Kidney capillary endothelial cell (primary cell): ENCODE results near the gene UCP2.

ENCODE experiments used
- DNase-seq: peaks from one replicate; pipeline ENCODE4 v3.0.0-alpha.2; 2018; ENCODE audit warnings: low spot score

UCP2 gene, protein sequence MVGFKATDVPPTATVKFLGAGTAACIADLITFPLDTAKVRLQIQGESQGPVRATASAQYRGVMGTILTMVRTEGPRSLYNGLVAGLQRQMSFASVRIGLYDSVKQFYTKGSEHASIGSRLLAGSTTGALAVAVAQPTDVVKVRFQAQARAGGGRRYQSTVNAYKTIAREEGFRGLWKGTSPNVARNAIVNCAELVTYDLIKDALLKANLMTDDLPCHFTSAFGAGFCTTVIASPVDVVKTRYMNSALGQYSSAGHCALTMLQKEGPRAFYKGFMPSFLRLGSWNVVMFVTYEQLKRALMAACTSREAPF

DNA sequence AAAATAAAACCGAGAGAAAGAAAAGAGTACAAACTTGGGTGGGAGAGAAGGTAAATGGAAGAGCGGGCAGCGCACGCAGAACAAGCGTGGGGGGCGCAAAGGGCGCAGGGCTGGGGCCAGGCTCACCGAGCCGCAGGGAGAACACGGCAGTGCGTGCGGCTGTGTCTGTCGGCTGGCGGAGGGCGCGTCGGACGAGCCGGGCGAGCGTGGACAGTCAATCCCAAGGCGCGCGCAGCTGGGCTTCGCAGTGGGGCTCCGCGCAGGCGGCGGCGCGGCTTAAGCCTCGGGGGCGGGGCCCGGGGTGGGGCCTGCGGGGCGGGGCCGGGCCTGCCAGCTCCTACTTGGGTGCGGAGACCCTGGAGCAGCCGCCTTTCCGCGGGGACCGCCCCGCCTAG is at the start of gene UCP2:
TSS of gene UCP2 (minus strand) at position 249 of the 395 bp plus-strand sequence. CDS start 4,465 bp downstream, outside the sequence.
- peak; percentile 70 for DNase-seq

DNA sequence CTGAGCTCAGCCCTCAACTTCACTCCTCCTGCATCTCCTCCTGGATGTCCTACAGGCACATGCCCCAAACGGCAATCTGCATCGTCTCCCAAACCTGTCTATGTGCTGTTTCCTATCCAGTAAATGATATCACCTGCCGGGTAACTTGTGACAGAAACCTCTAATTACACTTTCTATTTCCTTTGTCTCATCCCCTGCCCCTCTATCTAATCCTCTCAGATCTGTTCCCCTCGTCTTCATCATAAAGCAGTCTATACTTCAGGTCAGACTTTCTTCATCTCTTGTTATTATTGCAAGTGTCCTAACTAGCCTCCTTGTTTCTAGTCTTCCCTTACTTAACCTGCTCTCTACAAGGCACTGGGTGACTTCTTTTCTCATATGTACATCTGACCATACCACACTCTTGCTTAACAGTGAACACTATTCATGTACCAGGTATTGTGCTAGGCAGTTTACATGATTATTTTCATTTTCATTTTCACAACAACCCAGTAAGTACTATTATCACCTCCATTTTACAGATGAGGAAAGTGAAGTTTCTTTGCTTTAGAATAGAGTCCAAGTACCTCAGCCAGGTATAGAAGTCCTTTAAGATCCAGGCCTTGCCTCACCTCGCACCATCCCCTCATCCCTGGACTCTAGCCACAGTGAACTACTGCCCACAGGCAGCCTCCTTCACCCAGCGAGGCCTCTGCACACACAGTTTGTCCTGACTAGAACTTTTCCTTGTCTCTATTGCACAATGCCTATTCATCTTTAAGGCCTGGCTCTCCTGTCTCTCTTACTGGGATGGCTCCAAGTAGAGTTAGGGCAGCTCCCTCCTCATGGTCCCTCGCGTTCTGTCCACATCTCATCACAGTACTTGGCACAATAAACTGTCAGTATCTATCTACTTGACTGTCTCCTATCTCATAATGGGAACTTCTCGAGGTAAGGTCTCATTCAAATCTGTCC is 48.4 kb upstream of the UCP2 start:
- DNase-seq: no peak

DNA sequence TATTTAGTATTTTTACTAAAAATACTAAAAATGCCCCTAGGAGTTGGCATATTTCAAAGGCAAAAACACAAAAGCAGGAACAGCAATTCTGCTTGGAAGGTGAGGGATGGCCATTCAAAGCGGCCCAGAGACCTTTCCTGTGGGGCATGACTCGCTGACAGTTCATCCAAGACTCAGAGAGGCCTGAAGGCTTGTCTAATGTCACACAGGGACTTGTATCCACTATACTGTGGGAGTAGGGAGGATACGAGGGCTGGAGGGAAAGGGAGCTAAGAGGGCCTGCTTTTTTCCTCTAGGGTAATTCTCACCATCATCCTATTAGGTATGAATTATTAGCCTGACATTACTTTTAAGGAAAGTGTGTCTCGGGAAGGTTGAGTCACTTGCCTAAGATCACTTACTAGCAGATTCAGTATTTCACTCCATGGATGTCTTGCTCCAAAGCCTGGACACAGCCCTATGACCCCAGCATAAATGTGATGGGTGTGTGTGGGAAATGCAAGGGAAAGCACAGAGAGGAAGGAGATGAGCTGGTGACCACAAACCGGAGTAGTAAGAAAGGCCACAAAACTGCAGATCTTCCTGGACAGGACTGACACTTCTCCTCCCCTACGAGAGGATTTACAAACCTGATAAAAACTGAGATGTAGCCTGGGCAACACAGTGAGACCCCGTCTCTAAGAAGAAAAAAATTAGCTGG is 43.0 kb upstream of the UCP2 start:
- DNase-seq: peak; percentile 68

DNA sequence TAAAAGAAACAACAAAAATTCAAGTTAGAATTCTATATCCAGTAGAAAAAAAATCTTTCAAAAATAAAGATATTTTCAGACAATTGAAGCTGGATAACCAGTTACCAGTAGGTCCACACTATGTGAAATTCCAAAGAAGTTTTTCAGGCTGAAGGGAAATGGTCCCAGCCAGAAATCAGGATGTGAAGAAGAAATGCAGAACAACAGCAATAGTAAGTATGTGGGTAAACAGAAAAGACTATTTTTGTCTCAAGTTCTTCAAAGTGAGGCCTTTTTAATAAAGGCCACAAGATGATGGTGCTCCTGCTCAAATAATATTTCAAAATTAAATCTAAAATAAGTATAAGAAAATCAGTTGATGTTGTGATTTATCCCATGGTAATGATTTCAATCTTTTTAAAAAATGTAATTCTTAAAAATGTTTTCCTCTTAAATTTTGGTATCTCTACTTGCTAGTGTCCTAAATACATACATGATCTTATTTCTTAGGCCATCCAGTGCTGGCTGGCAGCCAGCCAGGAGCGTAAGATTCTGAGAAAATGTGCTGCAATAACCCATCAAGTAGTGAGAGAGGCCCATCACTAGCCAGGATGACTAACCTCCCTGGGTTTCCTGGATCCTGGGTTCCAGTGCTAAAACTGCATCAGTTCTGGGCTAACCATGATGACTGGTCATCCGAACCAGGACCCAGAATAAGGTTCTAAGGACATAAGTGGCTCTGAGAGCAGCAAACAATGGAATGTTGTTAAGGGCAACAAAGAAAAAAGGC is 41.8 kb upstream of the UCP2 start:
- DNase-seq: peak; percentile 37

DNA sequence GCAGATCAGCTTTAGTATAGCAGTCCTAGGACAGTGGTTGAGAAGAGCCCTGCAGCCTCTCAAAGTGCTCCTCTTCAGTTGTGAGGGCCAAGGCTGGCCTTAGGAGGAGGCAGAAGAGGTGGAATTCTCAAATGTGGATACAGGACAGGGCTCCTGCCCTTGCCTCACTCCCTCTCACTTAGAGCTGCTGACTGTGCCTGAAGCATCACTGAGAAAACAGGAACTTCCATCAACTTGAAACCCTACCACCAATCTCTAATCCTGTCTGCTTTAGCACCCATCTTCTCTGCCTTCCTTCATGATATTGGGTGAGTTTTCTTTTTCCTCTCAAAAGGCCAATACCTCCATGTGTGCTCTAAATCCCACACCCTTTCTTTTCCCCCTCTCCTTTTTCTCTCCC is 40.6 kb upstream of the UCP2 start:
- DNase-seq: no peak

DNA sequence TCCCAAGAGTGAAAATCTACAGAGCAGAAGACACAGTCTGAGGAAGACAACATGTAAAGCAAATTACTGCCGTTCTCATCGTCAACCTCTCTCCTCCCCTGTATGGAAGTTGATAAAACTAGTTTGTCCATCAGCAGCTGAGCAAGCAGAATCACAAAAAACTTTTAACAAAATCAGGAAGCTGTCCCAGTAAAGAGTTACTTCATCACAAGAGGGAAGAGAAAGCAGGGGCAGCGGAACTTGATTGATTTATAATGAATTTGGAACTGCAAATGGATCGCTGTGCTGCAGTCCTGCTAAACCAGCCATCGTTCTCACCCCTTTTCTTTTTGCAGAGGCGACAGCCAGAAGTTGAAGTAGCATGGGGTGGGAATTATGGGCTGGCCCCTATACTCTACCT is 39.9 kb upstream of the UCP2 start:
- DNase-seq: no peak

DNA sequence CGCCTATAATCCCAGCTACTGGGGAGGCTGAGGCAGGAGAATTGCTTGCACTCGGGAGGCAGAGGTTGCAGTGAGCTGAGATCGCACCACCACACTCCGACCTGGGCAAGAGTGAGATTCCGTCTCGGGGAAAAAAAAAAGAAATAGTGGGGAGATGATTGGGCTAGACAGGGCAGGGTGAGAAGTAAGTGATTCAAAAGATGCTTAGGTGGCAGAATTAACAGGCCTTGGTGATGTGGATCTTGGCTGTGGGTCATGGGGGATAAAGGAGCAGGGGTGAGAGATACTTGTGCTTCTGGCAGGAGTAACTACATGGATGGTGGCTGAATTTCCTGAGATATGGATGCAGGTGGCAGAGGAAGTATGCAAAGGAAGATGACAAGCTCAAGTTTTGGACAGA is 39.4 kb upstream of the UCP2 start:
- DNase-seq: no peak

DNA sequence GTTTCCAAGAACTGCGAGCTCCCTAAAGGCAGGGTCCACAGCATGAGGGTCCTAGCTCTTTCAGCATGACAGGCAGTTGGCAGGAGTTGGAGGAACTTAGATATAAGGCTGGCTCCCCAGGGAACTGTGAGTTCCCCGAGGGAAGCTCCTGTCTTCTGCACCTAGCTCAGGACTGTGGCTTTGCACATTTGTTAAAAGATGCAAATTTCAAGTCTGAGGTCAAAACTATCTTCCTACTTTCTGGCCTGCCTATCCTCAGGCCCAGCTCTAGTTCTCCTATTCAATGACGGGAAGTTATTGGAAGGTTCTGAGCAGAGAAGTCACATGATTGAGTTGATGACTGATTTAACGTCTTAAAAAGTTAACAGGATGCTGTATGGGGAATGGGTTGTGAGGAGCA is 37.9 kb upstream of the UCP2 start:
- DNase-seq: no peak

DNA sequence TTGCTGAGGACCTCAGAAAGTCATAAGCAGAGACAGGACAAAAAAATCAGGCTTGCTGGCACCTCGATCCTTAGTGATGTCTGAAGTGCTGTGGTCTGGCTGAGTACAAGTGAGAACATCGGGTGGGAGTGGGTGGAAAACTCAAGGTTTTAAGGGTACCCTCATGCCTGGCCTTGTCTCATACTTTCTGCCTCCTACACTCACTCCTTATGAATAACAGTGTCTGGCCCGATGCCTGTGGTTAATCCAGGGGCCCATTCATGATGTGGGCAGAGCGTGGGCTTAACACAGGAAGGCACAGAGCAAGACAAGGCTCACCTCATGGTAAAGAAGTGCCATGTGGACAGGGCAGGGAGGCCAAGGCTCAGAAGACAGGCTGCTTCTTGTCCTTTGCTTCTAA is 37.2 kb upstream of the UCP2 start:
- DNase-seq: no peak

DNA sequence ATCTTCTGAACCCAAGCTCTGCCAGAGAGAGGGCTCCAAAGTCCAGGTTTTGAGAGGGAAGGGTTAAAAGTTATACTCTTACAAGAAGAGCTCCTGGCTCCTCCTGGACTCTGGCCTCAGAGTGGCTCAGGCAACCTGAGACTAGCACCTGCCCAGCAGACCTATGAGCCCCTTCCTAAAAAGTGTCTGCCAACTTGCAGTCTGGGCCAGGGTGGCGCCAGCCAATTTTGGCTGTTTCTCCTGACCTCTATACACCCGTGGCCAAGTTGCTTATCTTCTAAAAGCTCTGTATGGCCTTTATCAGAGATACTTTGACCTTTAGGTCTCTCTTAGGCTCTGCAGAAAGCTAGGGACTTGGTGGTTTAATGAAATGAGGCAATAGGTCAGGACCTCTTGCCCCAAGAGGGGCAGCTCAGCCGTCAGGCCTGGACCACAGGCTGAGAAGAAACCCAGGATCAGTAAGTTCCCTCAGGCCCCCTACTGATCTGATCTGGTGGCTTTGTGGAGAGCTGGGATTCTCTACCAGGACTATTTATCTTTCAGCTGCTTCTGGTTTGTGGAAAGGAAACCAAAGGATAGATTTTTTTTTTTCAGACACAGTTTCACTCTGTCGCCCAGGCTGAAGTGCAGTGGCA is 36.6 kb upstream of the UCP2 start:
- no peak for DNase-seq

DNA sequence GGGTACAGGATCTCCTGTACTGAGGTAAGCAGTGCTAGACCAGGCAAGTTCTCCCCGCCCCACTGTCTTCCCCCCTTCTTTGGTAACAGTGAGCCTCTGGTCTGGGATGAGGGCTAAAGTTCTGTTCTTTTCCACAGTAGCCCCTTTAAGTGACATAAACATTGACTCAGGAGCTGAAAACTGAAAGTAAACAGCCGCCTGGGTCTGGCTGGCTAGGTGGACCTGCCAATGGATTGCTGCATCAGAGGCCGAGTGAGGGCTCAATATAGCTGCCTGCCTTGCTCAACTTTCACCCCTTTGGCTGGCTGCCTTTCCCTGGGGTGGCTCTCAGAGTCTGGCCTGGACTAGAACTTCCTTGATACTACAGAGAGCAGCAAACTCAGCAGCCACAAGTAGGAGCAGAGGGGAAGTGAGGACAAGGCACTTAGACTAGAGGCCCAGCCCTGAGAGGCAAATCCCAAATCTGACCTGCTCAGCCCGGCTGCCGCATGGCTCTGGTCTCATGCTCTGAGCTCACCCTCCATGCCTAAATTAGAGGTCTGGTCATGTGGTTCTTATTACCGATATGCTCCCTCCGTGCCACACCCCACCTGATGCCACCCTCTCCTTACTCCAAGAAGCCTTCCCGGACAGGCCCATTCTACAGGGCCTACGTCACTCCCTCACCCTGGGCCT is 35.8 kb upstream of the UCP2 start:
- no peak for DNase-seq

DNA sequence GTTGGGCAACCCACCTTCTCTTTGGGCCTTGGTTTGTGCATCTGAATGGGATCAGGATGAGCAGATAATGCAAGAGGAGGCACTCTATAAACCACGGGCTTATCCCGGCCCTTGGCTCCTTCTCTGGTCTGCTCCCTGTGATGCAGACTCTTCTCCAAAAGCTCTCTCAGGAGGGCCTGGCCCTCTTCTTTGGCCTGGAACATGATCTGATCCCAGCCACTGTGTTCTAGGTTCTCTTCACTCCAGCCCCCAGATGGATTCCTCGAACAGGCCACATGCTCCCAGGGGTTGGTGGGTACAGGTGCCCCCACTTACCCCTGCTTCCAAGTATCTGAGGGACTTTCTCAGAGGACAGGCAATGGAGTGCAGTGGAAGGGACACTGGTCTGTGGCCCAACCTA is 35.0 kb upstream of the UCP2 start:
- no peak for DNase-seq

DNA sequence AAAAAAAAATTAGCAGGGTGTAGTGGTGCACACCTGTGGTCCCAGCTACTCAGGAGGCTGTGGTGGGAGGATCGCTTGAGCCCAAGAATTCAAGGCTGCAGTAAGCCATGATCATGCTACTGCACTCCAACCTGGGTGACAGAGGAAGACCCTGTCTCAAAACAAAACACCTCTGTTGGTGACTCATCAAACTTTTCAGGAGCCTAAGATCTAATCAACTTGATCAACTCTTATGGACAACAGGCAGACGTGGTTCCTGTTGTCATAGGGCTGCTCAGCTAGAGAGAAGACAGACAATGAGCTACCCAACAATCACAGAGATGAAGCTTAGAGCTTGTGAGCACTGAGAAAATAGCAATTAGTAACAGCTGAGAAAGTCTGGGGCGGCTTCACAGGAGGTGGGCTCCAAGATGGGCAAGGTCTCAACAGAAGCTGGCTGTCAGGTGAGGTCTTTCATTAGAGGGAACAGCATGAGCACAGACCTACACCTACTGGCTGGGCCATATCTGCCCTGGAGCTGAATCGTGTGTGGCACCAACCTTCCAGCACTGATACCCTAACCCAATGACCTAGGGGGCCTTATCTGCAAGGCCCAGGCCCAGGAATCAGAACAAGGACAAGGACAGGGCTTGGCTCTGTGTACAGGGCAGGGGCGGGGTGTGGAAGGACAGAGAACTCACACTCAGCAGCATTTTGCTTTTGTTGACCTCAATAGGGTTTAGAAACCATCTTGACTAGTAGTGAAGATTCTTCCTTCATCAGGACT is 33.5 kb upstream of the UCP2 start:
- DNase-seq: no peak

DNA sequence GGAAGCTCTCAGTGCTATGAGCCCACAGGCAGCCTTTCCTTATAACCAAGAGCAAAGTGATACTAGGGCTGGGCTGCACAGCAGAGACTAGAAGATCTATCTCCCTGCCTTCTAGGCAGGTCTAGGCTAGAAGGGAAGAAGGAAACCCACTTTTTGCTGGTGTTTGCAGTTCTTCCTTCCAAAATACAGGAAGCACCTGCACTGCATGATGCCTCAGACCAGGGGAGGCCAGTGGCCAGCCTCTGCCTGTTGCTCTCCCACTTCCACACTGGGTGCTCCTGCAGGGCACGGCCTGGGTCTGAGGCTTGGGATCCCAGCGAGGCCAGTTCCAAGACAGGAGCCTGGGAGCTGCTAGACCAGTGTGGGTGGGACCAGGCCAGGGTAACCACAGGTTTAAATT is 32.2 kb upstream of the UCP2 start:
- no peak for DNase-seq

DNA sequence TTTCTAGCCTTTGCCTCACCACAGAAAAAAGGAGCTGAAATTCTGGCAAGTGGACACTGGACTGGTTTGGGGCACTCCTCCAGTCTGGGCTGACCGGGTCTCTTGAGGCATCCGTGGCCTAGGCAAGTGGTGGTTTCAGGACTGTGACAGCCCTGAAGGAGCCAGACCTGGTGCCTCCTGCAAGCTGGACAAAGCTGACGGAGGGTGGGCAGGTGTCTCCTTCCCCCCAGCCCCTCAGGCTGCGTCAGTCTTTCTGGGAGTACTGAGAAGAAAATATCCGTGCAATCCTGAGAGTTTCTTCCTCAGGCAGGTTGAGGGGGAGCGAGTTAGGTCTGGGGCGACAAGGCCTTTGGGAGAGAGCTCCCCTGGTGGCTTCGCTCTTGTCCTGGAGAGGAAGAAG is 30.5 kb upstream of the UCP2 start:
- no peak for DNase-seq

DNA sequence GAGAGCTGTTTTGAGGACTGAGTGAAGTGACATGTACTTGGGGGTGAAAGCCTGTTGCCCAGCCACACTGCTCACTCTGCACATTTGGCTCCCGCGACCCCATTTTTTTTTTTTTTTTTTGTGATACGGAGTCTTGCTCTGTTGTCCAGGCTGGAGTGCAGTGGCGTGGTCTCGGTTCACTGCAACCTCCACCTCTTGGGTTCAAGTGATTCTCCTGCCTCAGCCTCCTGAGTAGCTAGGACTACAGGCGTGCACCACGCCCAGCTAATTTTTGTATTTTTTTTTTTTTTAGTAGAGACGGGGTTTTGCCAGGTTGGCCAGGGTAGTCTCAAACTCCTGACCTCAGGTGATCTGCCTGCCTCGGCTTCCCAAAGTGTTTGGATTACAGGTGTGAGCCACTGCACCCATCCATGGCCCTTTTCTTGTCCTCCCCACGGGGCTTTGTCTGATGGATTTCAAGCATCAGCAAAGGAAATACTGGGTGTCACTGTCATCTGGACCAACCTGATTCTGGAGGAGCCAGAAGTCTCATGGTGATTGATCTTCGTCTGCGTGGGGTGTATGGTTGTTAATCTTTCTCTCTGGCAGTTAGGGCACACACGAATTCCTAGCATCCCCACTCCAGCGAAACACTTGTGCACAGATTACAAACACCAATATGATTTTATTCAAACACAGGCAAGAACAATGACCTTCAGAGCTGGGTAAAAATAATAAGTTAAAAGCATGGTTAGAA is 29.6 kb upstream of the UCP2 start:
- DNase-seq: no peak

DNA sequence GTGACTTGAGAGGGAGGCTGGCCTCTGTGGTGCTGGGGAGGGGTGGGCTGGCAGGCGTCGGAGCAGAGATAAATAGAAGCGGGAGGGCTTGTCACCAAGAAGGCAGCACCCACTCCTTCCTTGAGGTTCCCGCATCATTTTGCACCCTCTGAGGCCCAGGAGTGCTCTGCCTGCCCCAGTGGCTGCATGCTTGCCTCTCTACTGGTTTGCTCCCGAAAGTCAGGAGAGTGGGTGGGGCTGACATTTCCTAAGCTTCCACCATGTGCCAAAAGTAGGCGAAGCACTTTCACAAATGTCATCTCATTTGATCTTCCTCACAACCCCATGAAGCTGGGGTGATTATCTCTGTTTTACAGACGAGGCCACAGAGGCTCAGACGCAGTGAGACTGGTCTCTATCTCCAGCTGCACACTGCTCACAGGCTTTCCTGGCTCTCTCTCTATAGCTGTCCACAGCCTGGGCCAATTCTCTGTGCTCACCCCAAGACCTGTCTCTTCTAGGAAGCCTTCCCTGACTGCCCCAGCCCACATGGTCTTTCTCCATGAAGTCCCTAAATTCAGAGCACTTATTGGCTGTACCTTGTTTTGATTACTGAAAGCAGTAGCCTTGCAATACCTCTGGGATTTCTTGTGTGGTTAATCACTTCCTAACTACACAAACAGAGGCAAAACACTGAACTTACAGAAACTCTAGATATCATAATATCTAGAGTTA is 28.9 kb upstream of the UCP2 start:
- DNase-seq: no peak
